Measurements from ENCODE around the gene NUDT7.

Gene NUDT7

DNA sequence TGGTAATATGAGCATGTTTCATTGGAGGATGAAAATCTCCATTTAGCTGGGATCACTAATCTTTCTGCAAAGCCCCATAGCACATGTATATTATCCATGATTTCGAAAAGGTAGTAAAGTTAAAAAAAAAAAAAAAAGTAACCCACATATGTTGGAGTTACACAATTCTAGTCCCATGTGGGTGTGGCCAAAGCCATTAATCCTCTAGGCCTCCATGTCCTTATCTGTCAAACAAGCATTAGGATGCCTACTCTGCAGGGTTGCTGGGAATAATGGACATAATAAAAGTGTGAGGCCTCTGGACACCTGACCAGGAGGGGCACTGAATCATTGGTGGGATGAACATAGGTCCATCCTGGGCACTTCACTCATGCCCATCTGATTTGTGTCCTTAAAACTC is 36.9 kb downstream of the NUDT7 start:
- no peak overlapping the region for H3K4me3 ChIP-seq (ENCODE audit: low read length)
- H3K4me1 ChIP-seq (ENCODE audit: control insufficient read depth, insufficient read depth, low read length): no peaks in the 10 kb centered on the region
- H3K9ac ChIP-seq (ENCODE audit: low read depth, low read length): no peak overlapping the region
- H3K27me3 ChIP-seq (ENCODE audit: control insufficient read depth, insufficient read depth, low read length): no peaks in the 10 kb centered on the region
- no peaks in the 10 kb centered on the region for H3K9me3 ChIP-seq (replicated peaks; ENCODE audit: low read length)
- H3K36me3 ChIP-seq (ENCODE audit: insufficient read depth, low read length): no peaks in the 10 kb centered on the region
- no peak overlapping the region for H3K4me2 ChIP-seq (ENCODE audit: low read length)

DNA sequence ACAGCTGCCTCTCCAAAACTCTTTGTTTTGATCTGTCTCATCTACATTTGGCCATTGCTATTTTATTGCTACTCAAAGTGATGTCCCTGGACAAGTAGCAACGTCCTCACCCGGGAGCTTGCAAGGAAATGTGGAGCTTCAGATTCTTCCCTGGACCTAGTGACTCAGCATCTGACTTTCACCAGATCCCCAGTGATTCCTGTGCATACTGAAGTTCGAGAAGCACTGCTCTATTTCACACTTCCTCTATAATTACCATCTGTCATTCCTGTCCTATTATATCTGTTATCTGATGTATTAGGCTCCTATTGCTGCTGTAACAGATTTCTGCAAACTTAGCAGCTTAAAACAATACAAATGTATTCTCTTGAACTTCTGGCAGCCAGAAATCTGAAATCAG is 37.5 kb downstream of the NUDT7 start:
- Histone ChIP-seq H3K9ac (ENCODE audit: low read depth, low read length) (no peak overlapping the region), H3K36me3 (ENCODE audit: insufficient read depth, low read length) (no peaks in the 10 kb centered on the region), H3K27me3 (ENCODE audit: control insufficient read depth, insufficient read depth, low read length) (no peaks in the 10 kb centered on the region), H3K4me3 (ENCODE audit: low read length) (no peak overlapping the region), H3K4me2 (ENCODE audit: low read length) (no peak overlapping the region), H3K9me3 (replicated peaks; ENCODE audit: low read length) (no peaks in the 10 kb centered on the region), H3K4me1 (ENCODE audit: control insufficient read depth, insufficient read depth, low read length) (no peaks in the 10 kb centered on the region)

DNA sequence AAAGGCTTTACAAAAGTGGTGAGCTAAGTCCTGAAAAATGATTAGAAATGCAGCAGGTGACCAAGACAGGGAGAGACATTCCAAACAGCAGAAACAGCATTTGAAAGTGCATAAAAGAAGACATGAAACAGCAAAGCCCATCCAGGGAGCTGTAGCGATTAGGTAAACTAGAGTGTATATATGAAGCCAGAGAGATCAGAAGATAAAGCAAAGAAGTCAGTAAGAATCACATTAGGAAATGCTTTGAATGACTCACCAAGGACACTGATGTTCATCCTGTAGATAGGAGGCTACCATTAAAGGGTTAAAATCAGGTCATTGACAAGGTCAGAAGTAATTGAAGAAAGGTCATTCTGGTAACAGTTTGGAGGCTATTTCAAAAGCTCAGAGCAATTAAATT is 38.5 kb downstream of the NUDT7 start:
- Histone ChIP-seq H3K4me3 (ENCODE audit: low read length) (no peak overlapping the region), H3K9ac (ENCODE audit: low read depth, low read length) (no peak overlapping the region), H3K36me3 (ENCODE audit: insufficient read depth, low read length) (no peaks in the 10 kb centered on the region), H3K9me3 (replicated peaks; ENCODE audit: low read length) (no peaks in the 10 kb centered on the region), H3K4me2 (ENCODE audit: low read length) (no peak overlapping the region), H3K27me3 (ENCODE audit: control insufficient read depth, insufficient read depth, low read length) (no peaks in the 10 kb centered on the region), H3K4me1 (ENCODE audit: control insufficient read depth, insufficient read depth, low read length) (no peaks in the 10 kb centered on the region)

DNA sequence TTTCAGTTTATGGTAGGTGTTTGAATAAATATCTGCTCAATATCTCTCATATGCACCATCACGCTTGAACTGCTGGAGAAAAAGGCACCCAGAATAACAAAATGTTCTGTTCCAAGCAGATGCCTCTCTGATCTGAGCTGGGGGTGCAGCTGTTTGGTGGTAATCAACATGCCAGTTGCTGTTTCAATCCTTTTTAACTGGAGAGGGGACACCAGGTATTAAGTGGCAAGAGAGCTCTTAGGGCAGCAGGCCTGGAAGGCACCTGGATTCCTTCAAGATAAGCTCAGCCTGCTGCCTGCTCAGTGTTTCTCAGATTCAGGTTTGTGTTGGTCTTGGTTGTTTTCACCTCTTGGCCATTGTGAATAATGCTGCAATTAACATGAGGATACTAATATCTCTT is 38.9 kb downstream of the NUDT7 start:
- Histone ChIP-seq H3K36me3 (ENCODE audit: insufficient read depth, low read length) (no peaks in the 10 kb centered on the region), H3K27me3 (ENCODE audit: control insufficient read depth, insufficient read depth, low read length) (no peaks in the 10 kb centered on the region), H3K9me3 (replicated peaks; ENCODE audit: low read length) (no peaks in the 10 kb centered on the region), H3K4me2 (ENCODE audit: low read length) (no peak overlapping the region), H3K9ac (ENCODE audit: low read depth, low read length) (no peak overlapping the region), H3K4me3 (ENCODE audit: low read length) (no peak overlapping the region), H3K4me1 (ENCODE audit: control insufficient read depth, insufficient read depth, low read length) (no peaks in the 10 kb centered on the region)

DNA sequence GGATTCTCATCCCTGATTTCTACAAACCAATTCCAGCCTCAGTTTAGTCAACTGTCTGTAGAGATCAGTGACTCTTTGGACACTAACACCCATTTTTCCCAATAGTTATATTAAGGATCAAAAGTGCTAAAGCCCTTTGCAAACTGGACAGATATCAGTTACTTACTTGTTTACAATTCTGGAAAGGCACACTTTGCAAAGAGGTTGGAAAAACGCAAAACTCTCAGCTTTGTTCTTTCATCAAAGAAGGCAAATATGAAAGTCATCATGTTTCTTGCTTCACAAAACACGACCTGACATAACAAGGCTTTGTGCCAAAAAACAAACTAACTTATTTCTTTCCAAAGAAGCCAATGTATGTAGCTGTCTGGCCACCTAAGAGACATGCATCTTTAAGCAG is 39.9 kb downstream of the NUDT7 start:
- Histone ChIP-seq H3K27me3 (ENCODE audit: control insufficient read depth, insufficient read depth, low read length) (no peaks in the 10 kb centered on the region), H3K4me3 (ENCODE audit: low read length) (no peak overlapping the region), H3K9ac (ENCODE audit: low read depth, low read length) (no peak overlapping the region), H3K4me2 (ENCODE audit: low read length) (no peak overlapping the region), H3K4me1 (ENCODE audit: control insufficient read depth, insufficient read depth, low read length) (no peaks in the 10 kb centered on the region), H3K36me3 (ENCODE audit: insufficient read depth, low read length) (no peaks in the 10 kb centered on the region), H3K9me3 (replicated peaks; ENCODE audit: low read length) (no peaks in the 10 kb centered on the region)

DNA sequence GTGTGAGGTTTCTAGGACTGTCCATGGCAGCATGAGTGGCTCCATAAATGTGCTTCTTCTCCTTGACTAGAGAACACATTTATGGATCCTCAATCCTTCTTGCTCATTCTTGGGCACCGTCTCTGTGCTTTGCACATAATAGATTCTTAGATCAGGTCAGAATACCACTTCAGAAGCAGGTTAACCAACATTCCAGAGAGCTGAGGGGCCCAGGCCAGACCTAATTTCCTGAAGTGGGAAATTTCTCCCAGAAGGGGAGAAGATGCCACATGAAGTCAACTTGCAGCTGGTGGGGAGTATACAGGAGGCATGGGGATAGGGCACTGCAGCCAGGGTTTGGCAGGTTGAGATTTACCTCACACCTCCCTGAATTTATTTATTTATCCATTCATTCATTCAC is 41.7 kb downstream of the NUDT7 start:
- no peaks in the 10 kb centered on the region for H3K9me3 ChIP-seq (replicated peaks; ENCODE audit: low read length)

DNA sequence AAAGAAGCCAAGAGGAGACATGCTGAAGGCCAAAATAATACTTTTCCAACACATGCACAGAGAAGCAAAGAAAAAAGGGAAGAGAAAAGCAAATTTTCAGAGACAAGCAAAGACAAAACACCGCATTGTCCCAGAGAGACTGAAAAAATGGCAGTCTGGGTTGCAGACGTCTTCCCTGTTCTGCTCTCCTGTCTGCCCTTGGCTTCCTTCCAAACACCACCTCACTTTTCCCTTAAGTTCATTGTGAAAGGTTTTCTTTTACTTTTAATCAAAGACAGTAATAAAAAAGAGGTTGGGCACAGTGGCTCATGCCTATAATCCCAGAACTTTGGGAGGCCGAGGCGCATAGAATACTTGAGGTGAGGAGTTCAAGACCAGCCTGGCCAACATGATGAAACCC is 44.9 kb downstream of the NUDT7 start:
- Histone ChIP-seq H3K9ac (ENCODE audit: low read depth, low read length) (no peak overlapping the region), H3K27me3 (ENCODE audit: control insufficient read depth, insufficient read depth, low read length) (no peaks in the 10 kb centered on the region), H3K4me1 (ENCODE audit: control insufficient read depth, insufficient read depth, low read length) (no peaks in the 10 kb centered on the region), H3K4me3 (ENCODE audit: low read length) (no peak overlapping the region), H3K9me3 (replicated peaks; ENCODE audit: low read length) (no peaks in the 10 kb centered on the region), H3K36me3 (ENCODE audit: insufficient read depth, low read length) (no peaks in the 10 kb centered on the region), H3K4me2 (ENCODE audit: low read length) (no peak overlapping the region)

More for the DNA sequence above, 41.7 kb downstream of the NUDT7 start:
- no peaks in the 10 kb centered on the region for H3K36me3 ChIP-seq (ENCODE audit: insufficient read depth, low read length)
- no peak overlapping the region for H3K4me3 ChIP-seq (ENCODE audit: low read length)
- H3K4me1 ChIP-seq (ENCODE audit: control insufficient read depth, insufficient read depth, low read length): no peaks in the 10 kb centered on the region
- H3K9ac ChIP-seq (ENCODE audit: low read depth, low read length): no peak overlapping the region
- H3K27me3 ChIP-seq (ENCODE audit: control insufficient read depth, insufficient read depth, low read length): no peaks in the 10 kb centered on the region
- H3K4me2 ChIP-seq (ENCODE audit: low read length): no peak overlapping the region

DNA sequence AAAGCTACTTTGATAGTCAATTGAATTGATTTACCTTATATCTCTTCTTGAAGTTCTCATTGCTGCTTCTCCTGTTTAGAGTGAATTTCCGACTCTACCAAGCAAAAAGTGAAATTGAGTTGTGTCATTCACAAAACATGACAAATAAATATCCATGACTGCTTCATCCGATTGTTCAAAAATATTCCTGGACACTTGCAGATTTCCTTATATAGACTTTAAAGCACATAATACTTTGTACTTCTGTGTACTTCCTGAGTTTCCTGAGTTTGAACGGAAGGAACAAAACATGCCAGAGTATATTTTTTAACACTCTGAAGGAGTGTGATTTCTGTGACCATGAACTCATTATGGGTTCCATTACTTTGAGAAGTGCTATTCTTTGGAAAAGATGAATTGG is 45.5 kb downstream of the NUDT7 start:
- H3K9ac ChIP-seq (ENCODE audit: low read depth, low read length): no peak overlapping the region
- H3K4me1 ChIP-seq (ENCODE audit: control insufficient read depth, insufficient read depth, low read length): no peaks in the 10 kb centered on the region
- H3K9me3 ChIP-seq (replicated peaks; ENCODE audit: low read length): no peaks in the 10 kb centered on the region
- H3K4me2 ChIP-seq (ENCODE audit: low read length): no peak overlapping the region
- H3K4me3 ChIP-seq (ENCODE audit: low read length): no peak overlapping the region
- H3K36me3 ChIP-seq (ENCODE audit: insufficient read depth, low read length): no peaks in the 10 kb centered on the region
- no peaks in the 10 kb centered on the region for H3K27me3 ChIP-seq (ENCODE audit: control insufficient read depth, insufficient read depth, low read length)

DNA sequence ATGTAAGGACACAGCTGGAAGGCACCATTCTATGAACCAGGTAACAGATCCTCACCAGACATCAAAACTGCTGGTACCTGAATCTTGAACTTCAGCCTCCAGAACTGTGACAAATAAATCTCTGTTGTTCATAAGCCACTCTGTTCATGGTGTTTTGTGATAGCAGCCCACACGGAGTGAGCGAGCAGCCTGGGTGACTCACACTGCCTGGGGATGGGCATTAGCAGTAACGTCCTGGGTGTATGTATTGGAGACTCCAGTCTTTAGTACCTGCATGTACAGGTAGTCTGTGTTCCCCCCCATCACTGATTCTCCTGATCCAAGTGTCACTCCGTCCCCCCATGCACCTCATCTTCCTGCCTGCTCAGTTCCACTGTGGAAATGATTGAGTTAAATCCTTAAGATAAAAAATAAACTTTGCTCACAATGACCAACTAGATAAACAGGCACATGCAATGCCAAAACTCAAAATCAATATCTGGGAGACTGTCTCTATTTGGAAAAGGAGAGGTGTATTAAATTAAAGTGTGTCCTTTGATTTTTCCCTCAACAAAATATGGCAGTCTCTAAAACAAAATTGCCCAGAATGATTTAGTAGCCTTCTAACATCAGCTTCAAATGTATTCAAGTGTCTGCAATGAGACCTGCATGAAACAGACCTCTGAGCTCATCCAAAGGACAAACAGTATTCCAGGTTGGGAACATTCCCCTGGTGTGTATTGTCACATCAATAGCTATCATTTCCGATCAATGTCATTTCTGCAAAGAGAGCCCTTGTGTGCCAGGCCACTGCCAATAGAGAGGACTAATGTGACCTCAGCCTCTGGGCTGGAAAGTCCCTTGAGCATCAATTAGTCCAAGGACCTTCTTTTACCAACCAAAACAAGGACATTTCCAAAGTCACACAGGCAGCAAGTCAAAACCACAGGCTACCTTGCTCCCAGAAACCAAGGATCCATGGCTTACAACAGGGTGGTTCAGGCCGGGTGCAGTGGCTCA is 53.9 kb downstream of the NUDT7 start:
- H3K4me2 ChIP-seq (ENCODE audit: low read length): no peak overlapping the region
- H3K9me3 ChIP-seq (replicated peaks; ENCODE audit: low read length): no peaks in the 10 kb centered on the region
- peaks cover 4% of the 10 kb centered on the region for H3K4me1 ChIP-seq (ENCODE audit: control insufficient read depth, insufficient read depth, low read length)
- no peak overlapping the region for H3K4me3 ChIP-seq (ENCODE audit: low read length)
- no peaks in the 10 kb centered on the region for H3K36me3 ChIP-seq (ENCODE audit: insufficient read depth, low read length)
- H3K9ac ChIP-seq (ENCODE audit: low read depth, low read length): no peak overlapping the region
- no peaks in the 10 kb centered on the region for H3K27me3 ChIP-seq (ENCODE audit: control insufficient read depth, insufficient read depth, low read length)

DNA sequence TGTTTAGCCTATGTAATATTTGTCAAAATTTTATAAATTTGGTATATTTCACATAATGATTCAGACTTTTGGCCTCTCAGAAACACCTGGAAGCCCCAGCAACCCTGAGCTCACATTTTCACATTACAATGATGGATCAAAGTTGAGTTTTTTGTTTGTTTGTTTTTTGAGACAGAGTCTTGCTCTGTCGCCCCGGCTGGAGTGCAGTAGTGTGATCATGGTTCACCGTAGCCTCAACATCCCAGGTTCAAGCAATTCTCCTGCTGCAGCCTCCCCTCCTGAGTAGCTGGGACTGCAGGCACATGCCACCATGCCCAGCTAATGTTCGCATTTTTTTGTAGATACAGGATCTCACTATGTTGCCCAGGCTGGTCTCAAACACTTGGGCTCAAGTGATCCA is 55.4 kb downstream of the NUDT7 start:
- Histone ChIP-seq H3K4me3 (ENCODE audit: low read length) (no peak overlapping the region), H3K27me3 (ENCODE audit: control insufficient read depth, insufficient read depth, low read length) (no peaks in the 10 kb centered on the region), H3K4me1 (ENCODE audit: control insufficient read depth, insufficient read depth, low read length) (peaks cover 4% of the 10 kb centered on the region), H3K9ac (ENCODE audit: low read depth, low read length) (no peak overlapping the region), H3K4me2 (ENCODE audit: low read length) (no peak overlapping the region), H3K9me3 (replicated peaks; ENCODE audit: low read length) (no peaks in the 10 kb centered on the region), H3K36me3 (ENCODE audit: insufficient read depth, low read length) (no peaks in the 10 kb centered on the region)

DNA sequence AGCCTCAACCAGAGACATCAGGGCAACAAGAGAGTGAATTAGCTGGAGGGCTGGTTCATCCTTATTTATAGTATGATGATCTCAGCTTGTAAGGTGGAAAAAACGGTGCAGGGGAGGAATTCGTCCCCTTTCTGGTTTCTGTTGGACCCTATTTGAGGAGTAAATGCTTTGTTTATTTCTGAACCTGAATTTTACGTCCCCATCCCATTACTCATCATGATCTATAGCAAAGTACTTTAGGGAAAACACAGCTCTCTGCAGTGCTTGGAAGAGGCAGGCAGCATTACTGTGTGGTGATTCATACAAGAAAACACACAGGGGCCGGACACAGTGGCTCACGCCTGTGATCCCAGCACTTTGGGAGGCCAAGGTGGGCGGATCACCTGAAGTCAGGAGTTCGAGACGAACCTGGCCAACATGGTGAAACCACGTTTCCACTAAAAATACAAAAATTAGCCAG is 58.1 kb downstream of the NUDT7 start:
- Histone ChIP-seq H3K36me3 (ENCODE audit: insufficient read depth, low read length) (no peaks in the 10 kb centered on the region), H3K4me3 (ENCODE audit: low read length) (no peak overlapping the region), H3K9ac (ENCODE audit: low read depth, low read length) (no peak overlapping the region), H3K4me1 (ENCODE audit: control insufficient read depth, insufficient read depth, low read length) (peaks cover 4% of the 10 kb centered on the region), H3K9me3 (replicated peaks; ENCODE audit: low read length) (no peaks in the 10 kb centered on the region), H3K4me2 (ENCODE audit: low read length) (peak overlapping the region; percentile 37), H3K27me3 (ENCODE audit: control insufficient read depth, insufficient read depth, low read length) (peaks cover 1% of the 10 kb centered on the region)

DNA sequence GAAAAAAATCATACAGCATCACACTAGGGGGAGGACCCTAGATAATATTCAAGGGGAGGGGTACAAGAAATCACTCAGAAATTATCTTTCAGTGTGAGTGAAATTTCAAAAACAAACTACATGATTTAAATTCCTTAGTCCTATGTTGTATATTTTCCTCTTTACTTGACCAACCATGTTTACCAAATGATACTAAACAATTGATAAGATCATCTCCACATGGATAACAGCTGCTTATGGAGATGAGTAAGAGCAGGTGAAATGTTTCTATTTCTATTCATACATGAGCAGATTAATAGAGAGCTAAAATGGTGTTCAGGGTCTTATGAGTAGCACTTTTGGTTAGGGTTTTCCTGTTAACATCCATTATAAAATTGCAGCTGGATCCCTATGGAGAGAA is 58.8 kb downstream of the NUDT7 start:
- H3K4me2 ChIP-seq (ENCODE audit: low read length): no peak overlapping the region
- H3K36me3 ChIP-seq (ENCODE audit: insufficient read depth, low read length): no peaks in the 10 kb centered on the region
- peaks cover 7% of the 10 kb centered on the region for H3K27me3 ChIP-seq (ENCODE audit: control insufficient read depth, insufficient read depth, low read length)
- no peak overlapping the region for H3K9ac ChIP-seq (ENCODE audit: low read depth, low read length)
- peaks cover 4% of the 10 kb centered on the region for H3K4me1 ChIP-seq (ENCODE audit: control insufficient read depth, insufficient read depth, low read length)
- H3K4me3 ChIP-seq (ENCODE audit: low read length): no peak overlapping the region
- H3K9me3 ChIP-seq (replicated peaks; ENCODE audit: low read length): no peaks in the 10 kb centered on the region

Data from skeletal muscle satellite cell (primary cell).